Activated naive CD8-positive, alpha-beta T cell treated with anti-CD3 and anti-CD28 coated beads for 36 hours (primary cell): ENCODE data around the gene NUDT8. TPM values are rescaled to one million over a fixed set of nuclear protein-coding genes. Genes with fewer than 3 reads are reported as not detected.

Experiments
- DNase-seq: peaks from one replicate; pipeline ENCODE4 v3.0.0; 2021
- H3K27ac Mint-ChIP-seq: one replicate; pipeline ENCODE4 v1.8.0; 2022; ENCODE audit warnings: mild to moderate bottlenecking, moderate library complexity, mixed read lengths
- H3K27me3 Mint-ChIP-seq: one replicate; pipeline ENCODE4 v1.8.0; 2022; ENCODE audit warnings: mild to moderate bottlenecking, mixed read lengths
- H3K36me3 Mint-ChIP-seq: one replicate; pipeline ENCODE4 v1.8.0; 2021; ENCODE audit warnings: mild to moderate bottlenecking, mixed read lengths
- H3K4me1 Mint-ChIP-seq: one replicate; pipeline ENCODE4 v1.8.0; 2021; ENCODE audit warnings: mixed read lengths
- H3K4me3 Mint-ChIP-seq: one replicate; pipeline ENCODE4 v1.8.0; 2022; ENCODE audit warnings: mild to moderate bottlenecking, moderate library complexity, mixed read lengths
- H3K9me3 Mint-ChIP-seq: one replicate; pipeline ENCODE4 v1.8.0; 2022; ENCODE audit warnings: mixed read lengths
- total RNA-seq, 2 experiments: library from RNA; stranded (reverse); gene quantifications; one replicate each; pipeline ENCODE4 v1.2.3, GENCODE V29; 2021

The NUDT8 gene
- total RNA-seq, 2 experiments from 2014 or later = 30.2 to 31.0 TPM

- Mint-ChIP-seq H3K36me3 (no peaks in the 10 kb centered on the region), H3K4me1 (peaks cover 39% of the 10 kb centered on the region), H3K27ac (no peak overlapping the region), H3K27me3 (no peaks in the 10 kb centered on the region), H3K4me3 (no peak overlapping the region), H3K9me3 (no peaks in the 10 kb centered on the region)
- DNase-seq = peak; percentile 25
Measured at GRCh38 chr11:67648796-67649613, 19.3 kb upstream of the NUDT8 start.

GRCh38 chr11:67648140-67648795 lies 18.5 kb upstream of the NUDT8 start:
- H3K4me1 Mint-ChIP-seq = peaks cover 39% of the 10 kb centered on the region
- peak; percentile 65 for DNase-seq
- peak overlapping the region; percentile 42 for H3K27ac Mint-ChIP-seq
- H3K36me3 Mint-ChIP-seq = no peaks in the 10 kb centered on the region
- H3K27me3 Mint-ChIP-seq = no peaks in the 10 kb centered on the region
- no peaks in the 10 kb centered on the region for H3K9me3 Mint-ChIP-seq
- no peak overlapping the region for H3K4me3 Mint-ChIP-seq

GRCh38 chr11:67647471-67647870 lies 17.7 kb upstream of the NUDT8 start:
- Mint-ChIP-seq H3K9me3 (no peaks in the 10 kb centered on the region), H3K27ac (no peak overlapping the region), H3K4me1 (peaks cover 39% of the 10 kb centered on the region), H3K36me3 (no peaks in the 10 kb centered on the region), H3K4me3 (no peak overlapping the region), H3K27me3 (no peaks in the 10 kb centered on the region)
- DNase-seq = no peak

- Mint-ChIP-seq H3K4me1 (peaks cover 39% of the 10 kb centered on the region), H3K9me3 (no peaks in the 10 kb centered on the region), H3K4me3 (peak overlapping the region; percentile 15), H3K27ac (no peak overlapping the region), H3K36me3 (no peaks in the 10 kb centered on the region), H3K27me3 (no peaks in the 10 kb centered on the region)
- DNase-seq = peak; percentile 55
Measured at GRCh38 chr11:67646535-67647336, 17.0 kb upstream of the NUDT8 start.

- Mint-ChIP-seq H3K27ac (no peak overlapping the region), H3K27me3 (no peaks in the 10 kb centered on the region), H3K9me3 (no peaks in the 10 kb centered on the region), H3K36me3 (no peaks in the 10 kb centered on the region), H3K4me1 (peaks cover 39% of the 10 kb centered on the region), H3K4me3 (no peak overlapping the region)
- DNase-seq = no peak
Measured at GRCh38 chr11:67645521-67646461, 16.1 kb upstream of the NUDT8 start.

- DNase-seq = no peak
- Mint-ChIP-seq H3K4me3 (no peak overlapping the region), H3K27ac (no peak overlapping the region), H3K36me3 (no peaks in the 10 kb centered on the region), H3K27me3 (no peaks in the 10 kb centered on the region), H3K9me3 (no peaks in the 10 kb centered on the region), H3K4me1 (peaks cover 33% of the 10 kb centered on the region)
Measured at GRCh38 chr11:67644472-67645418, 15.0 kb upstream of the NUDT8 start.

GRCh38 chr11:67644042-67644441 lies 14.3 kb upstream of the NUDT8 start:
- no peak for DNase-seq
- Mint-ChIP-seq H3K4me3 (no peak overlapping the region), H3K27me3 (no peaks in the 10 kb centered on the region), H3K36me3 (no peaks in the 10 kb centered on the region), H3K9me3 (no peaks in the 10 kb centered on the region), H3K4me1 (peaks cover 26% of the 10 kb centered on the region), H3K27ac (no peak overlapping the region)

GRCh38 chr11:67642173-67643120 lies 12.7 kb upstream of the NUDT8 start:
- no peaks in the 10 kb centered on the region for H3K9me3 Mint-ChIP-seq
- H3K27me3 Mint-ChIP-seq = no peaks in the 10 kb centered on the region
- no peak for DNase-seq
- no peaks in the 10 kb centered on the region for H3K36me3 Mint-ChIP-seq
- peaks cover 18% of the 10 kb centered on the region for H3K4me1 Mint-ChIP-seq
- no peak overlapping the region for H3K27ac Mint-ChIP-seq
- no peak overlapping the region for H3K4me3 Mint-ChIP-seq

- Mint-ChIP-seq H3K9me3 (no peaks in the 10 kb centered on the region), H3K27me3 (no peaks in the 10 kb centered on the region), H3K27ac (no peak overlapping the region), H3K36me3 (no peaks in the 10 kb centered on the region), H3K4me1 (peaks cover 15% of the 10 kb centered on the region), H3K4me3 (no peak overlapping the region)
- no peak for DNase-seq
Measured at GRCh38 chr11:67641338-67642172, 11.8 kb upstream of the NUDT8 start.

- no peak for DNase-seq
- H3K27ac Mint-ChIP-seq = no peak overlapping the region
- H3K4me1 Mint-ChIP-seq = peaks cover 7% of the 10 kb centered on the region
- H3K9me3 Mint-ChIP-seq = no peaks in the 10 kb centered on the region
- H3K27me3 Mint-ChIP-seq = no peaks in the 10 kb centered on the region
- no peak overlapping the region for H3K4me3 Mint-ChIP-seq
- no peaks in the 10 kb centered on the region for H3K36me3 Mint-ChIP-seq
Measured at GRCh38 chr11:67640758-67641337, 11.1 kb upstream of the NUDT8 start.

GRCh38 chr11:67640021-67640757 lies 10.5 kb upstream of the NUDT8 start:
- DNase-seq = peak; percentile 59
- H3K4me3 Mint-ChIP-seq = no peak overlapping the region
- no peaks in the 10 kb centered on the region for H3K27me3 Mint-ChIP-seq
- H3K9me3 Mint-ChIP-seq = no peaks in the 10 kb centered on the region
- no peak overlapping the region for H3K27ac Mint-ChIP-seq
- H3K4me1 Mint-ChIP-seq = peaks cover 6% of the 10 kb centered on the region
- no peaks in the 10 kb centered on the region for H3K36me3 Mint-ChIP-seq
